Omental fat pad (tissue), 4 donors: ENCODE results near the gene KIN. TPM values are rescaled to one million over a fixed set of nuclear protein-coding genes. Genes with fewer than 3 reads are reported as not detected.
"Not testable (repeated sequence)": the region's sequence is repeated elsewhere in the genome, so short reads cannot be mapped to it uniquely, and the experiment has no call there.

Source experiments
- ATAC-seq: fragments of 150-250 bp; one replicate; pipeline ENCODE4 v1.9.1; 2016; ENCODE audit warnings: mild to moderate bottlenecking, moderate library complexity; ENCODE audit not compliant: low FRiP score
- DNase-seq: peaks from one replicate; pipeline ENCODE4 v3.0.0-alpha.2; 2019; ENCODE audit warnings: low spot score
- total RNA-seq, 4 donors: library from RNA; depleted of rRNA; stranded (reverse); fragments of >200 nt; gene quantifications; one replicate each; pipeline ENCODE4 v1.1.0, GENCODE V29; 2016
- TF ChIP-seq, protein P1 (sequence below), 3 donors: fragments of 450-650 bp; IDR thresholded peaks; one replicate each; pipeline ENCODE4 v1.5.1; 2016 to 2017; ENCODE audit warnings: antibody characterized with exemption in 3 of 3, mild to moderate bottlenecking in 3 of 3, moderate library complexity in 2 of 3

The KIN gene
- total RNA-seq, 4 donors from 2014 or later: 3.6 to 8.7 (median 7.3) TPM

DNA sequence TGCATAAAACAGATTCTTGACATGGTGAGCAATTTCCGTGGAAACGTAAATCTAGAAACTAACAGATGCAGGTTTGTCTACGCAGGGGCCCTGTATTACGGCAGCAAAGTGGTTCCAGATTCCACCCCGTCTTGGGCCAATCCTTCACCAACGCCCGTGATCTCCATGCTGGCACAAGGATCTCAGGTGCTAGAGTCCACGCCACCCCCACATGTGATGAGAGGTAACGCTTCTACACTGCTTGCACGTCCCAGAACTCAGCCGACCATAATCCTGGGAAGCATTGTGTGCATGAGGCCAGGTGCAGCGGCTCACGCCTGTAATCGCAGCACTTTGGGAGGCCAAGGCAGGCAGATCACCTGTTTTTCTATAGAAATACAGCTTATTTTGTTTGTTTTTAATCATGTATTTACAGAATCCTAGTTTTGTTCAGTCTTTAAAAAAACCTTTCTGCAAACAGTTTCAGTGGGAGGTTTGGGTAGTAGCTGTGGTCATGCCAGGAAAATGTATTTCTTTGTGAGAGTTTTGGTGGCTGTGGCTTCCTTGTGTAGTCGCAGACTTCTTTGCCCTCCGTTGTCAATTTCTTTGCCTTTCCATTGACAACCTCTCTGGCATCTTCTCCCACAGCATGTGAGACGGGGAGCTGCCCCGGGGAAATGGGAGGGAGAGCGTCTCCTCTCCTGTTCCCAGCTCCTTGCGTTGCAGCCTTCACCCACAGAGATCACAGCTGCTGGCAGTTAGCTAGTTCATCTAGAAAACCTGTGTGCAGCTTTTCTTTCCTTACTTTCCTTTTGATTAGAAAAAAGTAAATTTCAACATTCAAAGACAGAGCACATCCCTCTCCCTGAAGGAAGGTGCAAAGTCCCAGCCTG, 49.0 kb downstream of the KIN start:
- TF ChIP-seq, protein P1, sequence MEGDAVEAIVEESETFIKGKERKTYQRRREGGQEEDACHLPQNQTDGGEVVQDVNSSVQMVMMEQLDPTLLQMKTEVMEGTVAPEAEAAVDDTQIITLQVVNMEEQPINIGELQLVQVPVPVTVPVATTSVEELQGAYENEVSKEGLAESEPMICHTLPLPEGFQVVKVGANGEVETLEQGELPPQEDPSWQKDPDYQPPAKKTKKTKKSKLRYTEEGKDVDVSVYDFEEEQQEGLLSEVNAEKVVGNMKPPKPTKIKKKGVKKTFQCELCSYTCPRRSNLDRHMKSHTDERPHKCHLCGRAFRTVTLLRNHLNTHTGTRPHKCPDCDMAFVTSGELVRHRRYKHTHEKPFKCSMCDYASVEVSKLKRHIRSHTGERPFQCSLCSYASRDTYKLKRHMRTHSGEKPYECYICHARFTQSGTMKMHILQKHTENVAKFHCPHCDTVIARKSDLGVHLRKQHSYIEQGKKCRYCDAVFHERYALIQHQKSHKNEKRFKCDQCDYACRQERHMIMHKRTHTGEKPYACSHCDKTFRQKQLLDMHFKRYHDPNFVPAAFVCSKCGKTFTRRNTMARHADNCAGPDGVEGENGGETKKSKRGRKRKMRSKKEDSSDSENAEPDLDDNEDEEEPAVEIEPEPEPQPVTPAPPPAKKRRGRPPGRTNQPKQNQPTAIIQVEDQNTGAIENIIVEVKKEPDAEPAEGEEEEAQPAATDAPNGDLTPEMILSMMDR (IDR thresholded peaks at IDR 0.05): no peak
- ATAC-seq: no peak
- DNase-seq: no peak

DNA sequence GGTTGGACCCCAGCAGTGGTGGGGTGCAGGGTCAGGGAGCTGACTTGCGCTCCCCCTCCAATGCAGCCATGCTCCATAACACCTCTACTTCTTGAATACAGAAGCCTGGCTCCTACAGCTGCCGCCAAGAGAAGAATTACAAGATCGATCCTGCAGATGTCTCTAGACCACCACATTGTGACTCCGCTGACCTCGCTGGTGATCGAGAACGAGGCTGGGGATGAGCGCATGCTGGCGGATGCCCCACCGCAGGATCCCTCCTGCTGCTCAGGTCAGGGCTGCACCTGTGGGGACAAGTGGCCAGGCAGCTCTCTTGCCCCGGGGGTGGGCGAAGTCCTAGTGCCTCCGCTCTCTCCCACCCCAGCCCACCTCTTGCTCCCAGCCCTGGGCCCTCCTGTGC, 53.0 kb downstream of the KIN start:
- DNase-seq (no peak), ATAC-seq (no peak)
- TF ChIP-seq, protein P1 (IDR thresholded peaks at IDR 0.05): no peak

DNA sequence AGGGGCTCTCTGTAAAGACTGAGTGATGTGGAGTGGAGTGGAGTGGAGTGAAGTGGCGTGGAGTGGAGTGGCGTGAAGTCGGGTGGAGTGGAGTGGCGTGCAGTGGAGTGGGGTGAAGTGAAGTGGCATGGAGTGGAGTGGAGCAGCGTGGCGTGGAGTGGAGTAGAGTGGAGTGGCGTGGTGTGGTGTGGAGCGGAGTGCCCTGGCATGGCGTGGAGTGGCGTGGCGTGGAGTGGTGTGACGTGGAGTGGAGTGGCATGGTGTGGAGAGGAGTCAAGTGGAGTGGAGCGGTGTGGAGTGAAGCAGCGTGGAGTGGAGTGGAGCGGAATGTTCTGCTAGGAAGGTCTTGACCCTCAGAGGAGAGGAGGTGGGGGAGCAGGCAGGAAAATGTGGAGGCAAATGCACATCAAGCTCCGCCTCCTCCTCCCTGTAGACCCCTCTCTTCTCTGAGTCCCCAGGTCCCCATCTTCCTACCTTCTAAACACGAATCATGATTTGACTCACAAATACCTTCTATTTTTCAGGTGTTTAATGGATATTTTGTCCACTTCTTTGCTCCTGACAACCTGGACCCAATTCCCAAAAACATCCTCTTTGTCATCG, 64.8 kb downstream of the KIN start:
- TF ChIP-seq, protein P1 (IDR thresholded peaks at IDR 0.05): no peak
- DNase-seq (no peak), ATAC-seq (no peak)

DNA sequence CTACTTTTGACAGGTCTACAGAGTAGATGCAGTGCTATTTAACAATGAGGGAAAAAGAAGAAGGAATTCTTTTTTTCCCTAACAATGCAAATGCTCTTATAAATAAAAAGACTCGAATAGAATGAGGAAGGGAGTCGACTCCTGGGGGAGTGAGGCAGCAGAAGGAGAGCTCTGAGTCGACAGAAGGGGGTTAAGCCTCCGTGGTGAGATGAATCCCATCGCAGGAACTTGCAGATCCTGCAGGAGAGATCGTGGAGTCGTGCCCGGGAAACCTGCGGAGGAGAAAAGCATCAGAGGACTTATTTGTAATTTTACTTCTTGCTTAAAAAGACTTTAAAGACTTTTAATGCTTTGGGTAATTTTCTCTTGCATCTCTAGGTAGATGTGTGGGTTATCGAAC, 67.3 kb downstream of the KIN start:
- ATAC-seq: no peak
- no peak for DNase-seq
- TF ChIP-seq, protein P1 (IDR thresholded peaks at IDR 0.05): no peak

DNA sequence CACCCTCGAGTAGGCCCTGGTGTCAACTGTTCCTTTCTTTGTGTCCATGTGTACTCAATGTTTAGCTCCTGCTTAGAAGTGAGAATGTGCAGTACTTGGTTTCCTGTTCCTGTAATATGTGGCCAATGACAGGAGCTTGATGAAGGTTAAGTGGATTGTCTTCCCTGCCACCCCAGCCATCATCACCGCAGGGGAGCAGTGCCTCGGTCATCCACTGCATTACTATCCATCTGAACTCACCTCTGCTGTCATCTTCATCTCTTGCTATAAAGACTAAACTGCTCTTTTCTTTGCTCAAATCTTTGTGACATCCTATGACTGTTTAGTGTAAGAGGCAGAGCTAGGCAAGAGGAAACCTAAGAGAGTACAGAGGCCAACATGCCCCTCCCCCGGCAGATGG, 69.1 kb downstream of the KIN start:
- DNase-seq (no peak), ATAC-seq (no peak)
- TF ChIP-seq, protein P1 (IDR thresholded peaks at IDR 0.05): no peak

DNA sequence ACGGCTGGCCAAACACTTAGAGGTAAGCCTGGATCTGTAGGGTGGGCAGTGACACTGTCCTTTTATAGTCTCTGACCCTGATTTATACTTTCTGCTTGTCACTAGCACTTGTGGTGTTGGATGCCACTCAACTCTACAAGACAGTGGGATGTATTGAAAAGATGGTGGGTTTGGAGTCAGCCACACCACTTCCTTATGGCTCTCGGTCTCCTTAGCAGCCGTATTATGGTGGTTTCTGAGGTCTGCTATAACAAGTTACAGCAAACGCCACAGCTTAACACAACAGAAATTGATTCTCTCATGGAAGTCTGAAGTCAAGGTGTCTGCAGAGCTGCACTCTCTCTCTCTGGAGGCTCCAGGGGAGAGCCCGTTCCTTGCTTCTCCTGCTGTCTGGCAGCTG, 70.0 kb downstream of the KIN start:
- ATAC-seq (no peak), DNase-seq (no peak)
- TF ChIP-seq, protein P1 (IDR thresholded peaks at IDR 0.05): no peak

DNA sequence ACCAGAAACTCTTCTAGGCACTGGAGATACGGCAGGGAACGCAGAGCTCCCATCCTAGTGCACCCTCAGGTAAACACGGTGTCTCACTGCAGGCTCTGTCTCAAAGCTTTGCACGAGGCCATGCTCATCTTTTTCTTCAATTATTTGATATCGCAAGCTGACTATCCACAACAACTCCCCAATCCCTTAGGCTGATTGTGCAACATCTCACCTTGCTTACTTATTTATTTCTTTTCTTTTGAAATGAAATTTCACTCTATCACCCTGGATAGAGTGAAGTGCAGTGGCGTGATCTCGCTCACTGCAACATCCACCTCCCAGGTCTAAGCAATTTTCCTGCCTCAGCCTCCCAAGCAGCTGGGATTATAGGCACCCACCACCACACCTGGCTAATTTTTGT, 72.3 kb downstream of the KIN start:
- DNase-seq (no peak), ATAC-seq (no peak)
- TF ChIP-seq, protein P1 (IDR thresholded peaks at IDR 0.05): no peak

DNA sequence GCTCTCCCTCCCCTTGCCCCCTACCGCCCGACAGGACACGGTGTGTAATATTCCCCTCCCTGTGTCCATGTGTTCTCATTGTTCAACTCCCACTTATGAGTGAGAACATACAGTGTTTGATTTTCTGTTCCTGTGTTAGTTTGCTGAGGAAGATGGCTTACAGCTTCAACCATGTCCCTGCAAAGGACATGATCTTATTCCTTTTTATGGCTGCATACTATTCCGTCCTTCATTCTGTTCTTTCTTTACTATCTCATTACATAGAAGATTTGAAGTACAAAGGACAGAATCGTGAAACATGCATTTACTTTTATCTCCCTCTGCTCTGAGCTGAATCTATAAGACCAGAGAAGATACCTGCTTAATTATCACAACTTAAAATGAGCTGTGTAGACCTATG, 76.7 kb downstream of the KIN start:
- not testable (repeated sequence) for DNase-seq, ATAC-seq
